HG03457 (cell line): ENCODE results near the gene PARVB.
"Not testable (repeated sequence)": the region's sequence is repeated elsewhere in the genome, so short reads cannot be mapped to it uniquely, and the experiment has no call there.

Experiments
- ATAC-seq: cut with Tn5 transposase; IDR thresholded peaks from one replicate; pipeline ENCODE4 v1.9.1; 2021; ENCODE audit warnings: moderate number of reproducible peaks; ENCODE audit not compliant: unreplicated experiment

PARVB gene

GRCh38 chr22:43996981-43997265 is 27.2 kb upstream of the PARVB start:
- no peak for ATAC-seq

GRCh38 chr22:43998679-43999264 is 25.3 kb upstream of the PARVB start:
- no peak for ATAC-seq

- ATAC-seq: no peak
These were observed 24.7 kb upstream of the PARVB start for GRCh38 chr22:43999378-43999777.

GRCh38 chr22:44000123-44000522 is 24.0 kb upstream of the PARVB start:
- no peak for ATAC-seq

- no peak for ATAC-seq
These were observed 22.6 kb upstream of the PARVB start for GRCh38 chr22:44001521-44001920.

GRCh38 chr22:44002324-44002723 is 21.8 kb upstream of the PARVB start:
- ATAC-seq: no peak

GRCh38 chr22:44002997-44003396 is 21.1 kb upstream of the PARVB start:
- no peak for ATAC-seq

GRCh38 chr22:44003405-44004103 is 20.5 kb upstream of the PARVB start:
- no peak for ATAC-seq

GRCh38 chr22:44004104-44004460 is 20.0 kb upstream of the PARVB start:
- no peak for ATAC-seq

GRCh38 chr22:44005524-44005923 is 18.6 kb upstream of the PARVB start:
- no peak for ATAC-seq

GRCh38 chr22:44012162-44012561 is 11.9 kb upstream of the PARVB start:
- no peak for ATAC-seq

- ATAC-seq: no peak
These were observed 11.5 kb upstream of the PARVB start for GRCh38 chr22:44012591-44012990.

- ATAC-seq: no peak
These were observed 9.9 kb upstream of the PARVB start for GRCh38 chr22:44014241-44014640.

- not testable (repeated sequence) for ATAC-seq
These were observed 7.5 kb upstream of the PARVB start for GRCh38 chr22:44016586-44016985.

GRCh38 chr22:44018594-44018993 is 5.5 kb upstream of the PARVB start:
- ATAC-seq: no peak

GRCh38 chr22:44019416-44019815 is 4.7 kb upstream of the PARVB start:
- no peak for ATAC-seq

GRCh38 chr22:44019846-44020245 is 4.3 kb upstream of the PARVB start:
- no peak for ATAC-seq

- ATAC-seq: no peak
These were observed 3.1 kb upstream of the PARVB start for GRCh38 chr22:44020981-44021380.

- no peak for ATAC-seq
These were observed 456 bp upstream of the PARVB start for GRCh38 chr22:44023404-44024287.

GRCh38 chr22:44025171-44026065 is 1.3 kb downstream of the PARVB start:
- ATAC-seq: peak; percentile 40

GRCh38 chr22:44026066-44026629 is 2.0 kb downstream of the PARVB start:
- no peak for ATAC-seq
